CD14-positive monocyte (primary cell): ENCODE results near the gene HYAL1. TPM values are rescaled to one million over a fixed set of nuclear protein-coding genes. Genes with fewer than 3 reads are reported as not detected.
A peak's percentile ranks its signal among the peaks of the same experiment; 100 is the strongest.

ENCODE experiments used
- DNase-seq, 3 donors: peaks; one replicate each; pipeline ENCODE4 v3.0.0-alpha.2; 2011 to 2022
- H2AFZ ChIP-seq: 2 replicates; pipeline ENCODE4 v1.6.0; 2012; ENCODE audit warnings: mild to moderate bottlenecking, low read depth, low read length, inconsistent platforms; ENCODE audit not compliant: insufficient read depth, poor library complexity, severe bottlenecking
- H3K27ac ChIP-seq, 2 donors: 1 replicate in 1 of 2; 2 replicates in 1 of 2; pipeline ENCODE4 v1.5.1; 2012 to 2013; ENCODE audit warnings: low read length in 2 of 2, control low read depth in 1 of 2, inconsistent platforms in 1 of 2, low read depth in 1 of 2, mild to moderate bottlenecking in 1 of 2
- H3K27me3 ChIP-seq, 2 donors: one replicate each; pipeline versions ENCODE4 v1.6.0 to v1.6.1; 2011 to 2013; ENCODE audit warnings: low read length in 2 of 2; ENCODE audit not compliant: control insufficient read depth in 2 of 2, insufficient read depth in 2 of 2
- H3K36me3 ChIP-seq, 2 donors: replicated peaks in 1 of 2; 1 replicate in 1 of 2; 2 replicates in 1 of 2; pipeline versions ENCODE4 v1.5.1 to v1.6.1; 2012 to 2013; ENCODE audit warnings: low read length in 2 of 2, control low read depth in 1 of 2, inconsistent platforms in 1 of 2, mild to moderate bottlenecking in 1 of 2; ENCODE audit not compliant: insufficient read depth in 2 of 2, control insufficient read depth in 1 of 2
- H3K4me1 ChIP-seq, 2 donors: 1 replicate in 1 of 2; 2 replicates in 1 of 2; pipeline versions ENCODE4 v1.5.1 to v1.6.1; 2012 to 2013; ENCODE audit warnings: low read length in 2 of 2, control low read depth in 1 of 2, inconsistent platforms in 1 of 2, mild to moderate bottlenecking in 1 of 2, moderate library complexity in 1 of 2; ENCODE audit not compliant: insufficient read depth in 2 of 2, control insufficient read depth in 1 of 2
- H3K4me2 ChIP-seq: replicated peaks from 2 replicates; pipeline ENCODE3; 2012; ENCODE audit warnings: low read length, moderate library complexity, mild to moderate bottlenecking; ENCODE audit not compliant: poor library complexity, severe bottlenecking; ENCODE audit errors: extremely low read depth
- H3K4me3 ChIP-seq, 3 experiments: fragments of 200-600 bp in 1 of 3; sonication (generic) in 1 of 3; replicated peaks in 1 of 3; 1 replicate in 2 of 3; 2 replicates in 1 of 3; pipeline ENCODE4 v1.5.1; 2011 to 2013; ENCODE audit warnings: low read length in 3 of 3, mild to moderate bottlenecking in 3 of 3, control low read depth in 2 of 3, low read depth in 2 of 3, inconsistent platforms in 1 of 3, moderate library complexity in 1 of 3
- H3K79me2 ChIP-seq: 2 replicates; pipeline ENCODE4 v1.6.0; 2012; ENCODE audit warnings: mild to moderate bottlenecking, control low read depth, inconsistent platforms, low read length, moderate library complexity; ENCODE audit not compliant: insufficient read depth
- H3K9ac ChIP-seq: 2 replicates; pipeline ENCODE4 v1.6.0; 2017; ENCODE audit warnings: low read length, mild to moderate bottlenecking; ENCODE audit not compliant: insufficient read depth, poor library complexity, severe bottlenecking
- H3K9me3 ChIP-seq, 2 donors: replicated peaks in 1 of 2; 1 replicate in 1 of 2; 2 replicates in 1 of 2; pipeline versions ENCODE4 v1.5.1 to v1.6.1; 2012 to 2013; ENCODE audit warnings: low read length in 2 of 2, control low read depth in 1 of 2; ENCODE audit not compliant: control insufficient read depth in 1 of 2, insufficient read depth in 1 of 2
- H4K20me1 ChIP-seq: 2 replicates; pipeline ENCODE4 v1.6.0; 2012; ENCODE audit warnings: mild to moderate bottlenecking, low read length, control low read depth, moderate library complexity; ENCODE audit not compliant: insufficient read depth
- H3K27ac Mint-ChIP-seq, 7 donors: one replicate each; pipeline ENCODE4 v1.8.0; 2020; ENCODE audit warnings: mild to moderate bottlenecking in 7 of 7, mixed read lengths in 7 of 7, moderate library complexity in 6 of 7, inconsistent platforms in 2 of 7
- H3K27me3 Mint-ChIP-seq, 3 donors: one replicate each; pipeline ENCODE4 v1.8.0; 2021 to 2022; ENCODE audit warnings: low read depth in 3 of 3, mild to moderate bottlenecking in 3 of 3, mixed read lengths in 3 of 3, moderate library complexity in 3 of 3, inconsistent platforms in 1 of 3
- H3K36me3 Mint-ChIP-seq, 2 donors: one replicate each; pipeline ENCODE4 v1.8.0; 2020; ENCODE audit warnings: mixed read lengths in 2 of 2, inconsistent platforms in 1 of 2, mild to moderate bottlenecking in 1 of 2
- H3K4me1 Mint-ChIP-seq: one replicate; pipeline ENCODE4 v1.8.0; 2020; ENCODE audit warnings: mild to moderate bottlenecking, mixed read lengths
- H3K4me3 Mint-ChIP-seq, 2 donors: one replicate each; pipeline ENCODE4 v1.8.0; 2020; ENCODE audit warnings: mild to moderate bottlenecking in 2 of 2, mixed read lengths in 2 of 2, moderate library complexity in 1 of 2
- H3K9me3 Mint-ChIP-seq, 7 donors: one replicate each; pipeline ENCODE4 v1.8.0; 2020 to 2022; ENCODE audit warnings: mixed read lengths in 7 of 7, mild to moderate bottlenecking in 6 of 7, moderate library complexity in 6 of 7, inconsistent platforms in 2 of 7
- CTCF ChIP-seq: fragments of 200-600 bp; IDR thresholded peaks from one replicate; pipeline ENCODE4 v1.8.0; 2022; ENCODE audit warnings: antibody characterized with exemption, mild to moderate bottlenecking
- WGBS: methylation state at CpG from one replicate; pipeline ENCODE4 v1.1.5; 2013; ENCODE audit warnings: missing lambda C conversion rate; ENCODE audit not compliant: insufficient coverage; 5-methylcytosine and 5-hydroxymethylcytosine counted together
- intact Hi-C, 2 donors: fragments of 100-400 bp; cut with micrococcal nuclease; formaldehyde crosslinking; loops; one replicate each; pipeline versions ENCODE4 v1.15.0 to v1.15.1; 2023
- polyA plus RNA-seq, 3 donors: library from polyadenylated mRNA; depleted of rRNA in 1 of 3; unstranded in 2 of 3; stranded (reverse) in 1 of 3; fragments of 300-500 nt in 2 of 3; fragments of >200 nt in 1 of 3; fragmentation: Illumina TruSeq in 2 of 3; gene quantifications; 1 replicate in 2 of 3; 2 replicates in 1 of 3; pipeline ENCODE4 v1.2.3, GENCODE V29; 2012 to 2021

The HYAL1 gene
- polyA plus RNA-seq, 3 donors: 0.57 TPM; not detected in 2

DNA sequence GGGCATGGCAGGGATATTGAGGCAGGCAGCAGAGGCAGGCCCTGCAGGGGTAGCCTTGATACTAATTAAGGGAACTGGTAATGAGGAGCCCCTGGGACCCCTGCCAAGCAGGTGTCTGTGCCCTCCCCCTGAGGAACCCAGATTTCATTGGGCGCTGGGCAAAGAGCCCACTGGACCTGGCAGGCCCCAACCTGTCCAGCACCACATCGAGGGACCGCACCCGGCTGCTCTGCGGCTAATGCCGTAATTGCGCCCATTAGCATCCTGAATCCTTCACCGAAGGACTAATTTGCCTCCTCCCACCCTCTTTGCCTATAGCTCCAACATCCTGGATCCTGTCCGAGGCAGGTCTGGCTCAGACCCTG lies 48.1 kb downstream of the HYAL1 start:
- peak overlapping the region; percentile 92 to 98 (median 95) for H3K27ac Mint-ChIP-seq
- peaks cover 0 to 10% of the 10 kb centered on the region in 2 donors for H3K9me3 ChIP-seq
- peak overlapping the region in 1 of 2 donors; percentile 21 for H3K4me3 Mint-ChIP-seq

DNA sequence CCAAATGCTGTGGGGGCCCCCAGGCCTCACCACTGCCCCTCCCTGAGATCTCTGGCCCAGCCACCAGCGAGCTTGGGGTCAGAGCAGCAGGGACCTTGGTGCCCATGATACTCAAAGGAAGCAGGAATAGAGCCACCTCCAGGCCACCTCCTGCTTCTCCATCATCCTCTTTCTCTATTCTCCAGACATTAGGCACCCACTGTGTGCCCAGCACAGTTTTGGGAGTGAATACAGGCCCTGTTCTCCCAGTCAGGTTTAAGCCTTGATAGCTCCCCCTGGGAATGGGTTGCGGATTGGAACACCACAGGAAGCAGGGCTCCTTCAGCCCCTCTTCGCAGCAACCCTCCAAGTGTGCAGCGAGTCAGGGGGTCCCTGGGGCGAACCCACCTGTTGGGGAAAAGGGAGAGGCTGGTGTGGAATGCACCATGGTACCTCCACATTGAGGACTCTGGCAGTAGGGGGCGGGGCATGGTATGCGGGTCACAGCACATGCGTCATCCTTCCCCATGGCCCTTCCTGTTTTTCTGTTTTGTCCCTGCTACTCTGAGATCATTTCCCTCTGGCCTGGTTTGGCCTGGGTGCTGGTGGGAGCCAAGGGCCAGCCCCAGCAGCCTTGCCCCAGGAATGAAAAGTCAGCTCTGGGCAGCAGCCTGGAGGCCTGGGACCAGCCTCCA lies 48.7 kb downstream of the HYAL1 start:
- 36% methylated on average over 3 of the region's 8 CpGs for WGBS
- intact Hi-C loops: no loop called here
- Histone ChIP-seq H3K36me3 (peaks cover 84 to 99% of the 10 kb centered on the region in 2 donors), H4K20me1 (peaks cover 100% of the 10 kb centered on the region), H3K9ac (peak overlapping the region; percentile 19), H3K27me3 (no peaks in the 10 kb centered on the region), H3K9me3 (peaks cover 0 to 10% of the 10 kb centered on the region in 2 donors), H3K4me1 (peaks cover 51 to 69% of the 10 kb centered on the region in 2 donors), H2AFZ (no peak overlapping the region), H3K27ac (peak overlapping the region; percentile 87 to 100), H3K4me3 (peak overlapping the region in 1 of 3 experiments; percentile 15), H3K79me2 (peaks cover 77% of the 10 kb centered on the region), H3K4me2 (peak overlapping the region; percentile 38)
- H3K4me3 Mint-ChIP-seq: peak overlapping the region; percentile 21 to 39
- H3K9me3 Mint-ChIP-seq: peaks cover 0 to 10% (median 4%) of the 10 kb centered on the region in 7 donors
- peaks cover 79 to 96% of the 10 kb centered on the region in 2 donors for H3K36me3 Mint-ChIP-seq
- no peak for TF ChIP-seq CTCF
- H3K27ac Mint-ChIP-seq: peak overlapping the region; percentile 92 to 98 (median 95)
- peaks cover 50% of the 10 kb centered on the region for H3K4me1 Mint-ChIP-seq
- H3K27me3 Mint-ChIP-seq: peaks cover 0 to 3% (median 0%) of the 10 kb centered on the region in 3 donors
- peak; percentile 87 to 92 (median 89) for DNase-seq

More for the DNA sequence above, 48.1 kb downstream of the HYAL1 start:
- Mint-ChIP-seq H3K4me1 (peaks cover 48% of the 10 kb centered on the region), H3K9me3 (peaks cover 0 to 10% (median 4%) of the 10 kb centered on the region in 7 donors), H3K27me3 (peaks cover 0 to 3% (median 0%) of the 10 kb centered on the region in 3 donors), H3K36me3 (peaks cover 75 to 91% of the 10 kb centered on the region in 2 donors)
- WGBS: 100% methylated on average over 8 of the region's 9 CpGs
- Histone ChIP-seq H2AFZ (no peak overlapping the region), H4K20me1 (peaks cover 99% of the 10 kb centered on the region), H3K79me2 (peaks cover 72% of the 10 kb centered on the region), H3K36me3 (peaks cover 79 to 94% of the 10 kb centered on the region in 2 donors), H3K4me2 (peak overlapping the region; percentile 38), H3K9ac (no peak overlapping the region), H3K27me3 (no peaks in the 10 kb centered on the region), H3K27ac (peak overlapping the region; percentile 87 to 100), H3K4me3 (peak overlapping the region in 1 of 3 experiments; percentile 15), H3K4me1 (peaks cover 53 to 70% of the 10 kb centered on the region in 2 donors)
- intact Hi-C loops: no loop called here
- no peak for DNase-seq
- no peak for TF ChIP-seq CTCF
